Measurements from ENCODE around the gene PSEN2. TPM values are rescaled to one million over a fixed set of nuclear protein-coding genes. Genes with fewer than 3 reads are reported as not detected.

PSEN2 gene
- total and polyA plus RNA-seq, 9 of the 15 experiments (the other 6 are each of a cell fraction or from before 2014, with no cell fraction given), result 2.3 to 21.5 (median 13.7) TPM

- no peak for TF ChIP-seq ZNF239 (CRISPR knock-in tag; IDR thresholded peaks at IDR 0.05)
- peak; percentile 31; the same call in 1 of the 2 replicates for TF ChIP-seq ZNF395 (CRISPR knock-in tag; IDR thresholded peaks at IDR 0.05)
- TF ChIP-seq JUNB (CRISPR knock-in tag; conservative IDR thresholded peaks at IDR 0.05), result no peak
- TF ChIP-seq ZNF830 (CRISPR knock-in tag; IDR thresholded peaks at IDR 0.05), result no peak
- no peak for TF ChIP-seq CBX5 (IDR thresholded peaks at IDR 0.05; ENCODE audit: borderline replicate concordance, low read depth)
- no peak for TF ChIP-seq SMAD1 (IDR thresholded peaks at IDR 0.05; ENCODE audit: low read depth, low read length, partially characterized antibody)
- TF ChIP-seq ZNF740 (CRISPR knock-in tag; IDR thresholded peaks at IDR 0.05), result no peak
- TF ChIP-seq ZNF740 (tag; IDR thresholded peaks at IDR 0.05), result 0 out of 4 replicates have a peak, but pooled peaks of 1 of the 2 experiments have one; percentile 39
- no peak for TF ChIP-seq ZNF76 (CRISPR knock-in tag; IDR thresholded peaks at IDR 0.05; ENCODE audit: borderline replicate concordance)
- no peak for TF ChIP-seq ZNF311 (CRISPR knock-in tag; IDR thresholded peaks at IDR 0.05)
- no peak for TF ChIP-seq ZNF780A (CRISPR knock-in tag; IDR thresholded peaks at IDR 0.05)
- TF ChIP-seq MLLT1 (IDR thresholded peaks at IDR 0.05), result no peak
- TF ChIP-seq FUS (optimal IDR thresholded peaks at IDR 0.05; ENCODE audit: low read depth, low read length), result no peak
- no peak for TF ChIP-seq ZNF511 (CRISPR knock-in tag; IDR thresholded peaks at IDR 0.05)
- no peak for TF ChIP-seq RBM15 (IDR thresholded peaks at IDR 0.05; ENCODE audit: insufficient read depth, low read length)
- no peak for TF ChIP-seq ZNF253 (CRISPR knock-in tag; conservative IDR thresholded peaks at IDR 0.05)
- TF ChIP-seq ZNF766 (CRISPR knock-in tag; conservative IDR thresholded peaks at IDR 0.05), result no peak
- TF ChIP-seq ZNF592 (IDR thresholded peaks at IDR 0.05), result no peak
- no peak for TF ChIP-seq ZNF431 (CRISPR knock-in tag; IDR thresholded peaks at IDR 0.05)
Observed at GRCh38 chr1:226937940-226938725, 67.7 kb downstream of the PSEN2 start (continued).
